GM21825 (cell line): ENCODE data around the gene WTAP.
"Not testable (repeated sequence)": the region's sequence is repeated elsewhere in the genome, so short reads cannot be mapped to it uniquely, and the experiment has no call there.

Source experiments
- ATAC-seq: cut with Tn5 transposase; IDR thresholded peaks from one replicate; pipeline ENCODE4 v1.9.1; 2021; ENCODE audit warnings: mild to moderate bottlenecking, moderate library complexity; ENCODE audit not compliant: unreplicated experiment

The WTAP gene

DNA sequence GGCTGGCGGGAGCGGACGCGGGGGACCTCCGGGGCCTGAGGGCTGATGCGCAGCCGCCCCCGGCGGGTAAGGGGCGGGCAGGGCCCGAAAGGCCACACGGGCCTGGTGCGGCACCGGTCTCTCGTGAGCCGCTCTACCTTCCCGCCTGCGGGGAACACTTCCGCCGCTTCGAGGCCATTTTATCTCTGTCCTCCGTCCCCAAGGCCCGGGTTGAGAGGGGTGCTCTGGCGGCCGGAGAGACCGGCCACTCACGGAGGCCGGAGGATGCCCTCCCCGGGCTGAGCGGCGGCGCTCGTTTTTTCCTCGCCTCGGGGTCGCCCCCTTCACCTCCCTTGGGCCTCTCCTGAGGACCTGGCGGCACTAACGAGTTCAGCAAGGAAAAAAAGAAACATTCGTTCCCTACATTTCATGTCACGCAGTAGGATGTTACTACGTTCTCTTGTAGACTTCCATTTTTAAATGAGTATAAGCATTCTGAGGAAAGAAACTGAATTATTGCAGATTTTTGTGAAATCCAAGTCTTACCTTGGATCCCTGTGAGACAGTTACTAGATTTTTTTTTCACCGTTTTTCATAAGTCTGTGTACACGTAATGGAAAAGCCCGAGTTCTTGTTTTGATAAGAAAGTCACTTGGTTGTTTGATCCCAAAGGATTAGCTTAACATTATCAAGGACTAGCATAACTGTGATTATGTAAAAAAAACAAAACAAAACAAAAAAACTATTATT is 575 bp downstream of the WTAP start:
- peak; percentile 36 for ATAC-seq

DNA sequence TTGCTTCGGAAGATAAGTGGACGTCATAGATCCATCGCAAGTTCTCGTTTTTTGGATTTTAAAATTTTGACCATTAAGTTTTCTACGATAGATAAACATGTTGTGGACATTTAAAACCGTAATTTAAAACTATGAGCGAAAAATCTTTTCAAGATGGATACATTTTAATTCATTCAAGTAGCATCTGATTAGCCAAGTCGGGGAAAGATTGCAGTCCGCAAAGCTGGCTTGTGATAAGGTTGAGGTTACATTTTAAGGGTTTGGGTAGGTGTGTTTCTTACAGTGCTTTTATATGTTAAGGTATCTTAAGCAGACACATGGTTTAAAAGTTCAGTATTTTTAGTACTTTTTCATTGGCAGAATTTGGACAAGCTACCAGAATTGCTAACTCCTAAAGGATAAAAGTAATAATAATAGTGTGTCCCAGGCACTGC is 1.2 kb downstream of the WTAP start:
- no peak for ATAC-seq

DNA sequence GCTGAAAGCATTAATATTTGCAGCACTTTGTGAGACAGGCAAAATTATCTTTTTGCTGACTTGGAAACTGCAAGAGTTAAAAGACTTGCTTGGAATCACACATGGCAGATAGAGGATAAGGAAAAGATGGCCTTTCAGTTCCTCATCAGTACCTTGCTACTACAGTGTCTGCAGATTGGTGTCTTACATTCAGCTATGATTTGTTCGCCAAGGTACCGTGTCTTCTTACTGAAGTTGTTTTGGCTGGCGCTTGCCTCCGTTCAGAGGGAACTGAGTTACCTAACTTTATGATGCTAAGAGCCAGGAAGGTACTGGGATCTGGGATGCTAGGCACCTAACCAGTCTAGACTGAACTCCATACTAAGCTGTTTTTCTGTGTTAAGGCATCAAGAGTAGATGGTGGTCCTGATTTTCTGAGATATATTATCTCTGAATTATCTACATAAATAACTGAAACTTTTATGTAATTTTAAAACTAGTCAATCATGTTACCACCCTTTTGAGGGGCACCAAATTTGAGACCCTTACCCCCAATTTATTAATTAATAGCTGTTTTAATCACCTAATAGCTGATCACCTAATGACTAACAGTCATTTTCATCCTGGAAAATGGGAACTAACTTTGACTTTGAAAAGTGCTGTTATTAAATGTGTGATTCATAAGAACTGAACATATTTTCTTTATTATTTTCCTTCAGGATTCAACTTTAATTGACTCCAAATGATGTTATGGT is 2.5 kb downstream of the WTAP start:
- ATAC-seq, result no peak

DNA sequence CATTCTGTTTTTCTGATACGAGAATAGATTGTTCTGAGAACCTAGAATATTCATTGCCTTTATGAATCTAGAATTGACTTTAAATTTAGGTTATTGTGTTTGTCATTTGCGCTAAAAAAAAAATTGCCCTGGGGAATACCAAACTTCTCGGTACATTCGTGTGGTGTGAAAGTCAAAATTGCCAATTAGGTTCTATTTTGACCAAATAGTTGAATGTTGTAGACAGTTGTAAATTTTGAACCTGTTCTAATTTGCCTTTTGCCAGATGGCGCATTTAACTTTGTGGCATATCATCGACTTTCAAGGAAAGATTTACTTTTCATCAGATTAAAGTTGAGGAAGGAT is 3.0 kb downstream of the WTAP start:
- ATAC-seq, result no peak

DNA sequence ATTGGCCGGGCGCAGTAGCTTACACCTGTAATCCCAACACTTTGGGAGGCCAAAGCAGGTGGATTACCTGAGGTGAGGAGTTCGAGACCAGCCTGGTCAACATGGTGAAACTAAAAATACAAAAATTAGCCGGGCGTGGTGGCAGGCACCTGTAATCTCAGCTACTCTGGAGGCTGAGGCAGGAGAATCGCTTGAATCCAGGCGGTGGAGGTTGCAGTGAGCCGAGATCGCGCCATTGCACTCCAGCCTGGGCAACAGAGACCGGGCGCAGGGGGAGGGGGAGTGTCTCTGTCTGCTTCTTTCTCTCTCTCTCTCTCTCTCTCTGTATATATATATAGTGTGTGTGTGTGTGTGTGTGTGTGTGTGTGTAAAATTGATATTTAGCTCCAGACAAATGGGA is 5.2 kb downstream of the WTAP start:
- ATAC-seq, result not testable (repeated sequence)

DNA sequence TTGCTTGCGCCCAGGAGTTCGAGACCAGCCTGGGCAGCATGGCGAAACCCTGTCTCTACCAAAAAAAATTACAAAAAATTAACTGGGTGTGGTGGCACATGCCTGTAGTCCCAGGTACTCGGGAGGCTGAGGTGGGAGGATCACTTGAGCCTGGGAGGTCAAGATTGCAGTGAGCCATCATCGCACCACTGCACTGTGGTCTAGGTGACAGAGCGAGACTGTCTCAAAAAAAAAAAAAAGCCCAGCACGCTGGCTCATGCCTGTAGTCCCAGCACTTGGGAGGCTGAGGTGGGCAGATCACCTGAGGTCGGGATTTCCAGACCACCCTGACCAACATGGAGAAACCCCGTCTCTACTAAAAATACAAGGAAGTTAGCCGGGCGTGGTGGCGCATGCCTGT is 6.1 kb downstream of the WTAP start:
- ATAC-seq, result not testable (repeated sequence)

DNA sequence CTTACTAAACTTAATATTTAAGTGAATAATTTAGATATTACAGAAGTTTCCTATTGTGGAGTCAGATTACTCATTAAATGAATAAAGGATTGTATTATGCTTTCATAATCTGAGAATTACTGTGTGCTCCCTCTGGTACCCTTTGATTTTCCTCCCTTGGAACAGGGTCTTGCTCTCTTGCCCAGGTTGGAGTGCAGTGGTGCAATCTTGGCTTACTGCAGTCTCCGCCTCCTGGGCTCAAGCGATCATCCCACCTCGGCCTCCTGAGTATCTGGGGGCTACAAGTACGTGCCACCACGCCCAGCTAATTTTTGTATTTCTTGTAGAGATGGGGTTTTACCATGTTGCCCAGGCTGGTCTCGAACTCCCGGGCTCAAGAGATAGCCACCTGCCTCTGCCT is 9.6 kb downstream of the WTAP start:
- no peak for ATAC-seq

DNA sequence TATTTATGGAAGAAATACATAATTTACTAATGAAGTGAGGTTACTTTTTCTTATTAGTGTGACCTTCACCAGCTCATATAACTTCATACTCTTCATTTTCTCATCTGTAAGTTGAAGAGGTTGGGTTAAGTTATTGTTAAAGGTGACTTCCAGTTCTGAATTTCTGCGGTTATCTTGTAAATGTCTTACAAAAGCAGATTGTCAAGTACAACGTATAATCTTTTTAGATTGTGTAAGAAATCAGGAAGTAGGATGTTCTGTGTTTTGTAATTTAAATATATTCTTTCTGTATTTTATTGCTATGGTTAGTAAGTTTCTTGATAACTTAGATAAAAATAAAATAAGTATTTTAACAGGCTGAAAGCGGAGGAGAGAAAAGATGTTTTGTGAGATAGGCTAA is 12.0 kb downstream of the WTAP start:
- no peak for ATAC-seq

DNA sequence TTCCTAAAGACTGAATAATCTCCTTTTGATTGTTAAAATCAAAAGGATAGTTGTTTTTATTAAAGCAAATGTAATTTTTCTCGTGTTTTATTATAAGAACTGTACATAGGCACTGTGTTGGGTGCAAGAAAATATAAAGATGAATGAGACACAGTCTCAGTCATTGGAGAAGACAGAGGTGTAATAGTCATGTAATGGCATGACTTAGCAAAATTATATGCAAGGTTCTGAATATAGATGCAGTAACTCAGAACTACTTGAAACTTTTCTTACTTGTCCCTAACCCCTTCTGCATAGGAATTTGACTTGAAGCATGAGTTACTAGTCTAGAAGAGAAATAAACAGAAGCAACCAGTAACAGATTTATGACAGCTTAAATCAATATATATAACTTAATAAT is 14.9 kb downstream of the WTAP start:
- no peak for ATAC-seq

DNA sequence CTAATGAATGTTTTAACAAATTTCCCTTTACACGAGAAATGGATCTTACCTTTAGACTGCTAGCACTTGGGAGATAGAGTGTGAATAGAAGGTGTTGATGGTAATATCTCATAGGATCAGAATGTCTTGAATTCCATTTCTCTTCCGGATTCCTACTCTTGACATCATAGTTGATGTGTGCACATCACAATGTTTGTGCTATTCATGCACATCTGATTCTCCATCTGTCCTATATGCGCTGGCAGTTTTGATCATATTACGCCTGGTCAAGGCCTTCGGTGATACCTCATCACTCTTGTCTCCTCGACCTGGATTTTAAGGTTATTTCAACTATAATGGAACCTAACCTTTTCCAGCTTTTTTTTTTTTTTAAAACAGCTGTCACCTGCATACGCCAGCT is 17.8 kb downstream of the WTAP start:
- ATAC-seq, result no peak

DNA sequence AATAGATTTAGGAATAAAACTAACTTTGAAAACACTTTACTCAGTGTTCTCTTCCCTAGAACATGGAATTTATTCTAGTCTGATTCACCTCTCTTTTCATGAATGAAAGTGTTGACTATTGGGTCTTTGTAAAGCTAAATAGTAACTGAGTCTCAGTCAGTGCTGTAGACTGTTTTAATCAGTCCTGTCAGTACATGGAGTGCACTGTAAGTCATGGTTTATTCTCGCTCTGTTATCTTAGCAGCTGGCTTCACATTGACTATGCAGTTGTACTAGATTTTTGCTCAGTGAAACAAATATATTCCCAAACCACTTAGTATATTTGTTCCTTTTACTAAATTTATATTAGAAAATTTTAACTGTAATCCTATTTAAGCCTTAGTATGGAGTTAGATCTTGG is 19.5 kb downstream of the WTAP start:
- no peak for ATAC-seq

DNA sequence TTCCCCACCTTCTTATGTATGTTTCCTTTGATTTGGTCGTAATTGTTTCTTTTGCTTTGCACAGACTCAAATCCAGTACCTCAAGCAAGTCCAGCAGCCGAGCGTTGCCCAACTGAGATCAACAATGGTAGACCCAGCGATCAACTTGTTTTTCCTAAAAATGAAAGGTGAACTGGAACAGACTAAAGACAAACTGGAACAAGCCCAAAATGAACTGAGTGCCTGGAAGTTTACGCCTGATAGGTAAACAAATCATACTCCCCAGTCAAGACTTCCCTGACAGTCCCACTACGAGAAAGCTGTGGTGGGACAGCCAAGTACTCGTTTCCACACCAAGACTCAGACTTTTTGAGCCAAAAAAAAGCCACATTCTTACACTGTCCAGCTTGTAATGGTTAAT is 20.8 kb downstream of the WTAP start:
- not testable (repeated sequence) for ATAC-seq

DNA sequence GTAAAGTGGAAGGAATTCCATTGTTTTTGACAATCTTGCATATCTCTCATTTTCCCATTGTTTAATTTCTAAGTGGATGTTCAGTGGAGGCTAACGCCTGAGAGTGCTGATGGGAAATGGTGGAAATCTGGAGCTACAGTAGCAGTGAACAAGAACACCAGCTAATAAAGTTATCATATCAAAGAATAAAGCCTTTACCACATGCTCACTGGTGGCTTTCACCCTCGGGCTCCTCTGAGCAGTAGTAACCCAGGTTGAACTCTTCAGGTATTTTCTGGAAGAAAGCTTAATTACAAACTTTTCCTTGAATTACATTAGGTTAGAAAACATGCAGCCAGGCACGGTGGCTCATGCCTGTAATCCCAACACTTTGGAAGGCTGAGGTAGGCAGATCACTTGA is 24.1 kb downstream of the WTAP start:
- no peak for ATAC-seq

DNA sequence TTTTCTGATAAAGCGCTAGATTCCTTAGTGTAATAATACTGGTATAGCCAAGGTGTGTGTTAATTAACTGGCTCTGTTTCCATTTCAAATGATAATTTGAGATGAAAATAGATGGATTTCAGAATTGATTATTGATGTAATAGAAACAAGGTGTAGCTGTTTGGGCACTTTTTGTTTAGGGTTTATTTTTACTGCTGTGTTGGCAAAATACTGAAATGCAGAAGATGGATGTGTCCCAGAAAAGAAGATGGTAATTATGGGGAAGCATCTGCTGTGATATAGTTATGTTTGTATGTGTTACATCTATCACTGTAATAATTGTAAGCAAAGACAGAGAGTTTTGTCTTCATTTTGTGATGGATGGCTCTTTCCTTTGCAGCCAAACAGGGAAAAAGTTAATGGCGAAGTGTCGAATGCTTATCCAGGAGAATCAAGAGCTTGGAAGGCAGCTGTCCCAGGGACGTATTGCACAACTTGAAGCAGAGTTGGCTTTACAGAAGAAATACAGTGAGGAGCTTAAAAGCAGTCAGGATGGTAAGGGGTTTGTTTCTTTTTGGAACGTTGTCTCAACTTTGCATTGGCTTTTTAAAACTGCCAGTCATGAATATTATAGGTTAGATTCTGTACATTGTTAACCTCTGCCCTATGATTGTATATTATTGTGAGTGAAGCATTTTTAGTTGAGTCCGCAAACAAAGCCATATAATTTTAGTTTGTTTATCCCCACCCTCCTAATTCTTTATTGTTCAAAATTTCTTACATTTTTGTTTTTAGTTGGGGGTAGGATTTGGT is 26.0 kb downstream of the WTAP start:
- no peak for ATAC-seq

DNA sequence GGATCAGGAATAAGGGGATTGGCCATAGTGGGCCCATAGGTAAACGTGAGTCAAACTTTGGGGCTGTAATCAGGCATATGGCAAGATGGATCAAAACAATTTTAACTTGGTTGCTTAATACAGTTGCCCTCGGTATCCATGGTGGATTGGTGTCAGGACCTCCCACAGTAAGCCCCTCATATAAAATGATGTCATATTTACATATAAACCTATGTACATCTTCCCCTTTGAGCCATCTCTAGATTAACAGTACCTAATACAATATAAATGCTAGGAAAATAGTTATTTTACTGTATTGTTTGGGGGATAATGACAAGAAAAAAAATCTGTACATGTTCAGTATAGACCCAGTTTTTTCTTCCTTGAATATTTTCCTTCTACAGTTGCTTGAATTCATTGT is 27.1 kb downstream of the WTAP start:
- ATAC-seq, result no peak

DNA sequence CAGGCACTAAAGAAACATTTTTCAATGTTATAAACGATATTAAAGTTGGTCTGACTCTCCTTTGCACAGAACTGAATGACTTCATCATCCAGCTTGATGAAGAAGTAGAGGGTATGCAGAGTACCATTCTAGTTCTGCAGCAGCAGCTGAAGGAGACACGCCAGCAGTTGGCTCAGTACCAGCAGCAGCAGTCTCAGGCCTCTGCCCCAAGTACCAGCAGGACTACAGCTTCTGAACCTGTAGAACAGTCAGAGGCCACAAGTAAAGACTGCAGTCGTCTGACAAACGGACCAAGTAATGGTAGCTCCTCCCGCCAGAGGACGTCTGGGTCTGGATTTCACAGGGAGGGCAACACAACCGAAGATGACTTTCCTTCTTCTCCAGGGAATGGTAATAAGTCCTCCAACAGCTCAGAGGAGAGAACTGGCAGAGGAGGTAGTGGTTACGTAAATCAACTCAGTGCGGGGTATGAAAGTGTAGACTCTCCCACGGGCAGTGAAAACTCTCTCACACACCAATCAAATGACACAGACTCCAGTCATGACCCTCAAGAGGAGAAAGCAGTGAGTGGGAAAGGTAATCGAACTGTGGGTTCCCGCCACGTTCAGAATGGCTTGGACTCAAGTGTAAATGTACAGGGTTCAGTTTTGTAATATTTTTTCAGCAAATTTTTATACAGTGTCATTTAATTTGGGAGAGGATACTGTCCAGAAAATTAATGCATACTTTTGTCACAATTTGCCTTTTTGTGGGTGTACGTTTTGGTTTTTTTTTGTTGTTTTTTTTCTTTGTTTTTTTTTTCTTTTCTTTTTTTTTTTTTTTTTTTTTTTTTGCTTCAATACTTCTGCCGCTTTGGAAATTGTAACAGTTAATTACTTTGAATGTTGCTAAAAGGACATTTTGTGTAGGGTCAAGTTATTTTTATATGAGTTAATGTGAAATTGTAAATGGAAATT is 27.9 kb downstream of the WTAP start:
- no peak for ATAC-seq

DNA sequence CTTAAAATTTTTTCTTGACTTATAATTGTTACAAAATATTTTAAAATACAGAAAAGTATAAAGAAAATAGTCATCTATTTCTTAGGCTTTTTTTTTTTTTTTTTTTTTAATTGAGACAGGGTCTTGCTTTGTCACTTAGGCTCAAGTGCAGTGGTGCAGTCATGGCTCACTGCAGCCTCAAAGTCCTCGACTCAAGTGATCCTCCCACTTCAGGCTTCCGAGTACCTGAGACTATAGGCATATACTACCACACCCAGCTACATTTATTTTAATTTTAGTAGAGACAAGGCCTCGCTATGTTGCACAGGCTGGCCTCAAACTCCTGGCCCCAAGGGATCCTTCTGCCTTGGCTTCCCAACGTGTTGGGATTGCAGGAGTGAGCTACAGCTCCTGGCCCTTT is 29.2 kb downstream of the WTAP start:
- no peak for ATAC-seq

DNA sequence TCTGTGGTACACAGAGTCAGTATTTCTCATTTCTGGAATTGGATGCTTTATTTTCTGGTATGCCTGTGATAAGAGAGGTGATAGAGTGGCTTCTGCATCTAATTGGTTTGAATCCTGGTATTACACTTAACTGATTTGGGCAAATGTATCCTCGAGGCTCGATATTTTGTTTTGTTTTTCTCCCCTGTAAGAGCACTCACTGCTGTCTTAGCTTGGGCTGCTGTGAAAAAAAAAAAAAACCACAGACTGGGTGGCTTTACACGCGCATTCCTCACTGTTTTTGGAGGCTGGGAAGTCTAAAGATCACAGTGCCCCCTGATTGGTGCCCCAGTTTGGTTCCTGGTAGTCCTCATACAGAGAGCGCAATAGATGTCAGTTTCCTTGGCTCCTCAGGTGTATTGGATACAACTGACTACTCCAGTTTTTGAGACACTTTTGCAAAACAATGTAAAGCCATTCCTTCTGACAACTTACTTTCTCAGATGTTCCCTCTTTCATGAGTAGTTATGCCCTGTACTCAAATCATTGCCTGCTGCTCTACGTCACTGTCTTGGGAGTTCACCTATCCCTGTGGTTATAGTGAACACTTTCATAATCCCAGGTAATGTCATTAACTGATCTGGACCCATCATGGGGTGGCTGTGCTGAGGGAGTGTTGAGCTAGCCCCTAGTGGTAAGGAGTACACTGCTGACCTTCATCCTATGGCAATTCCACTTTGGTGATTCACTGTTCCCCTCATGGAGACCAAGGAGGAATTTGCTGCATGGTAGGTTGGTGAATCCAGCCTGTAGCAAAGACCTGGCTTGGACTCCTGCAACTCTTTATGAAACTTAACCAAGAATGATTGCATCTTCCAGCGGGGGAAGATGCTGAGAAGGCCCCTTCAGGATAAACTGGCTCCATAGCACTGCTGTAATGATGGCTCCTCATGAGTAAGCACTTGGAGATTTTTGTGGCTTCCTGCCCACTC is 31.0 kb downstream of the WTAP start:
- no peak for ATAC-seq

DNA sequence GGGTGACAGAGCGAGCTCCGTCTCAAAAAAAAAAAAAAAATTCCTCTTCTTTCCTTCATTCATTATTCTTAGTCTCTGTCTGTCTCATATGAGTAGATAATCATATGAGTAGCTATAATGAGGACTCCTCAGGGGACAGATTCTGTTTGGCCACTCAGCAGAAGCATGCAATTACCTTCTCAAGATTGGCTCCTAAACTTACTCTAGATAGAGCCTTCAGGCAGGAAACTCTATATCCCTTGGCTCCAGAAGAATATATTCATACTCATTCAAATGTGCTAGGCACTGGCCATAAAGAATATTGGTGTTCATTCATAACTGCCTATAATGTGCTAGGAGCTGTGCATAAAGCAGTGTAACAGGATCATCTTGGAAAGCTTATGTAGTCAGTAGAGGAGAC is 32.3 kb downstream of the WTAP start:
- no peak for ATAC-seq

DNA sequence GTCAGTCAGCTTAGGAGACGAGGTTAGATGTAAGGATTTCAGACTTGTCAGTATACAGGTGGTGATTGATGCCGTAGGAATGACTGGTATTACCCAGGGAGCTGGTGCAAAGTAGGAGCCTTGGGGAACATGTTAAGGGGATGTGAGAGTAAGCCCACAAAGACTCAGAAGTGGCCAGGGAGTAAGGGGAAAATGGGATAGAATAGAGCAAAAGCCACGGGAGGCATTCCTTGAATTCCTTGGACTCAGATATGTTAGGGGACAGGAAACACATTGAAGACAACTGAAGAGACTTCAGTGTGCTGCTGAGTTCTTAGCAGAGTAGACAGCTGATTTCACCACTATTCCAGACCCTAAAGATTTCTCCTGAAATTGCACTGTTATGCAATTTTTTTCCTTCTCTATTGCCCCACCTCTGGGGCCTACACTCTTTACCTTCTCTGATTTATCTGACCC is 33.3 kb downstream of the WTAP start:
- ATAC-seq, result no peak
